22Rv1 (cell line): ENCODE measurements around the gene SASH1.

ENCODE experiments used
- H3K27ac ChIP-seq: fragments of 450-650 bp; 2 replicates; pipeline ENCODE4 v1.5.1; 2017
- CTCF ChIP-seq: fragments of 450-650 bp; IDR thresholded peaks from 2 replicates; pipeline ENCODE4 v1.5.1; 2017; ENCODE audit warnings: mild to moderate bottlenecking
- ZFX ChIP-seq: fragments of 450-650 bp; IDR thresholded peaks from 2 replicates; pipeline ENCODE4 v1.6.1; 2017; ENCODE audit warnings: antibody characterized with exemption, borderline replicate concordance

SASH1 gene

GRCh38 chr6:148538261-148539190 is 195.9 kb downstream of the SASH1 start:
- no peak overlapping the region for H3K27ac ChIP-seq
- TF ChIP-seq CTCF (no peak), ZFX (no peak)

- no peak for TF ChIP-seq ZFX
- TF ChIP-seq CTCF, result no peak
- no peak overlapping the region for H3K27ac ChIP-seq
Measured at GRCh38 chr6:148543540-148543939, 200.9 kb downstream of the SASH1 start.

- no peak overlapping the region for H3K27ac ChIP-seq
- TF ChIP-seq CTCF, result no peak
- no peak for TF ChIP-seq ZFX
Measured at GRCh38 chr6:148544421-148544820, 201.8 kb downstream of the SASH1 start.

- H3K27ac ChIP-seq, result no peak overlapping the region
- TF ChIP-seq CTCF, result no peak
- TF ChIP-seq ZFX, result no peak
Measured at GRCh38 chr6:148545901-148546300, 203.3 kb downstream of the SASH1 start.

GRCh38 chr6:148547110-148547509 is 204.5 kb downstream of the SASH1 start:
- no peak for TF ChIP-seq CTCF
- no peak for TF ChIP-seq ZFX
- no peak overlapping the region for H3K27ac ChIP-seq

GRCh38 chr6:148548065-148548748 is 205.6 kb downstream of the SASH1 start:
- H3K27ac ChIP-seq, result no peak overlapping the region
- TF ChIP-seq CTCF, result no peak
- TF ChIP-seq ZFX, result no peak

- H3K27ac ChIP-seq, result no peak overlapping the region
- TF ChIP-seq ZFX (no peak), CTCF (no peak)
Measured at GRCh38 chr6:148548749-148549140, 206.1 kb downstream of the SASH1 start.
